Measurements from ENCODE around the gene RPN2. TPM values are rescaled to one million over a fixed set of nuclear protein-coding genes. Genes with fewer than 3 reads are reported as not detected.

Gene RPN2
- polyA plus RNA-seq, 4 donors, result 32.9 to 208 (median 123) TPM

DNA sequence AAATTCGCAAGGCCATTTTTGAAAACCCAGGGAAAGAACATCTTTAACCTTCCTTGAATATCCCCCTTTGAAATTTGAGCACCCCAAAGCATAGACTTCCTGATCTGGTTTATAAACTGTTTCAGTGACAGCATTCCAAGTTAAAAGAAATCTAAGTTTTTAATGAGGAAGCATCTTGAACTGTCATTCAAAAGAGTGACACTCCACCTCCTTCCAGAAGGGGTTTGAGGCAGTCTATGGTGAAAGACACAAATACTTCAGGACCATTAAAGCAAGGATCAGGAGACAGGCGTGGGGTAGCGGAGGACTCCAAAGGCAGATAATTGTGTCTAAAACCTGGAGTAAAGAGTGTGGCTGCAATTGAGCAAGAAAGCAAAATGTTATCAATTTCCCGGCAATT, 81.8 kb downstream of the RPN2 start:
- H3K27me3 ChIP-seq (ENCODE audit: control insufficient read depth in 3 of 3, insufficient read depth in 3 of 3, low read length in 3 of 3), result no peaks in the 10 kb centered on the region
- H3K36me3 ChIP-seq (ENCODE audit: control insufficient read depth in 3 of 3, insufficient read depth in 2 of 3, low read depth in 1 of 3, low read length in 3 of 3), result no peaks in the 10 kb centered on the region
- no peak overlapping the region for H3K4me3 ChIP-seq (ENCODE audit: low read depth in 1 of 3, low read length in 3 of 3)
- FAIRE-seq (no peak), DNase-seq (no peak)
- WGBS, 3 donors, result 80 to 82% (median 82%) methylated on average over 4 of the region's 4 CpGs
- peaks cover 0 to 5% (median 0%) of the 10 kb centered on the region in 3 donors for H3K4me1 ChIP-seq (ENCODE audit: control insufficient read depth in 3 of 3, insufficient read depth in 2 of 3, low read depth in 1 of 3, low read length in 2 of 3)
- H3K9me3 ChIP-seq (ENCODE audit: control insufficient read depth in 2 of 2, insufficient read depth in 1 of 2, low read depth in 1 of 2, low read length in 1 of 2), result no peaks in the 10 kb centered on the region
- no peak overlapping the region for H3K27ac ChIP-seq (ENCODE audit: low read depth in 1 of 3, low read length in 2 of 3)

DNA sequence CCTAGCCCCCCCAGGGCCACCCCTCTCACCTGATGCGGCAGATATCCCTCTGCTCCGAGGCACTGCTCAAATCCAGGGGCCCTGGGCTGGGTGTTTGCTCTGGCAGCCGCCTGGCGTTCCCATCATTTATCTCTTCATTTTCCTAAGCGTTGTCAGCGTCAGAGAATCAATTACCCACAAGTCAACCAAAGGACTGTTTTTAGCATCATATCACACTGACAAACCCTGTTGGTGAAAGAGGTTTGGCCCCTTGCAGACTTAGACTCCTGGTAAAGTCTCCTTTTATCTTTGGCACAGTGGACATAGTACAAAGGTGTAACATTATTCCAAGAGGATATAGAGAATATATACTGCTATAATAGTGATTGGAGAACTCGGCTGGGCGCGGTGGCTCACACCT, 82.6 kb downstream of the RPN2 start, which contains the start of gene GHRH:
TSS of gene GHRH (minus strand) at position 101 of the 400 bp plus-strand sequence. CDS start 4,925 bp downstream, outside the sequence.
- no peak for FAIRE-seq
- no peaks in the 10 kb centered on the region for H3K9me3 ChIP-seq (ENCODE audit: control insufficient read depth in 2 of 2, insufficient read depth in 1 of 2, low read depth in 1 of 2, low read length in 1 of 2)
- H3K27me3 ChIP-seq (ENCODE audit: control insufficient read depth in 3 of 3, insufficient read depth in 3 of 3, low read length in 3 of 3), result no peaks in the 10 kb centered on the region
- H3K4me3 ChIP-seq (ENCODE audit: low read depth in 1 of 3, low read length in 3 of 3), result no peak within 1 kb of the TSS
- 44 to 68% (median 60%) methylated on average over 9 of the region's 9 CpGs for WGBS, 3 donors
- H3K4me1 ChIP-seq (ENCODE audit: control insufficient read depth in 3 of 3, insufficient read depth in 2 of 3, low read depth in 1 of 3, low read length in 2 of 3), result peaks cover 0 to 5% (median 0%) of the 10 kb centered on the region in 3 donors
- DNase-seq, result peak; percentile 20 to 23
- H3K27ac ChIP-seq (ENCODE audit: low read depth in 1 of 3, low read length in 2 of 3), result no peak within 1 kb of the TSS
- H3K36me3 ChIP-seq (ENCODE audit: control insufficient read depth in 3 of 3, insufficient read depth in 2 of 3, low read depth in 1 of 3, low read length in 3 of 3), result no peaks in the 10 kb centered on the region

DNA sequence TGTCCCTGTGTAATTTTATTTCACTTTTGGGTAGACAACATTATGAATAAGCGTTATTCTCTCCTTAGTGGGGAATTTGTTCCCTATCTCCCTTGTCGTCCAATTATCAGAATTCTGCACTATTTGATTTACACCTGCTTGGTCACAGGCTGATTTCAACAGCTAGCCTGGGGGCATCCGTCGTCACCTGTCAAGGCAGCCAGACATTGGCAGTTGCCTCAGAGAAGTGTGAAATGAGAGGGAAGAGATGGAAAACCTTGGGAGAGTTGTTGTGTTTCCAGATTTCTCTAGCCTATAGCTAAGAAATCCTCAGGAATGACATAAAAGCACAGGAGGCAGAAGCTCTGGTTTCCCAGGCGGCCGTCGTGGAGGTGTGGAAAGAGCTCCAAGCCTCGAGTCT, 83.4 kb downstream of the RPN2 start:
- peaks cover 0 to 5% (median 0%) of the 10 kb centered on the region in 3 donors for H3K4me1 ChIP-seq (ENCODE audit: control insufficient read depth in 3 of 3, insufficient read depth in 2 of 3, low read depth in 1 of 3, low read length in 2 of 3)
- WGBS, 3 donors, result 72 to 76% (median 75%) methylated on average over 8 of the region's 8 CpGs
- no peaks in the 10 kb centered on the region for H3K27me3 ChIP-seq (ENCODE audit: control insufficient read depth in 3 of 3, insufficient read depth in 3 of 3, low read length in 3 of 3)
- H3K9me3 ChIP-seq (ENCODE audit: control insufficient read depth in 2 of 2, insufficient read depth in 1 of 2, low read depth in 1 of 2, low read length in 1 of 2), result no peaks in the 10 kb centered on the region
- H3K4me3 ChIP-seq (ENCODE audit: low read depth in 1 of 3, low read length in 3 of 3), result no peak overlapping the region
- no peak overlapping the region for H3K27ac ChIP-seq (ENCODE audit: low read depth in 1 of 3, low read length in 2 of 3)
- FAIRE-seq (no peak), DNase-seq (no peak)
- no peaks in the 10 kb centered on the region for H3K36me3 ChIP-seq (ENCODE audit: control insufficient read depth in 3 of 3, insufficient read depth in 2 of 3, low read depth in 1 of 3, low read length in 3 of 3)

DNA sequence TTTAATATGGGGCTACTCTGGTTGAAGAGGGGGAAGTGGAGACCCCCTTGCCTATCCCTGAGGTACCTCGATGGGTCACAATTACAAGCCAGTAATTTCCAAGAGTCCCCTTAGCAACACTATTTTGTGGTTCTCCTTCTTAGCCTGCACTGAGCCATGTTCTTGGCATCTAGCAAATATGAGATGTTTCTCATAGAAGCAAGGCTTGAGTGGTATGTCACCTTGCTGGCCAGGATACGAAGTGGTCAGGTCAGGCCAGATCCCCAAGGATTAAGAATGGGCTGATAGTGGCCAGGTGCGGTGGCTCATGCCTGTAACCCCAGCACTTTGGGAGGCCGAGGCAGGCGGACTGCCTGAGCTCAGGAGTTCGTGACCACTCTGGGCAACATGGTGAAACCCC, 84.6 kb downstream of the RPN2 start:
- FAIRE-seq (no peak), DNase-seq (no peak)
- no peaks in the 10 kb centered on the region for H3K9me3 ChIP-seq (ENCODE audit: control insufficient read depth in 2 of 2, insufficient read depth in 1 of 2, low read depth in 1 of 2, low read length in 1 of 2)
- H3K4me3 ChIP-seq (ENCODE audit: low read depth in 1 of 3, low read length in 3 of 3), result no peak overlapping the region
- H3K36me3 ChIP-seq (ENCODE audit: control insufficient read depth in 3 of 3, insufficient read depth in 2 of 3, low read depth in 1 of 3, low read length in 3 of 3), result no peaks in the 10 kb centered on the region
- no peak overlapping the region for H3K27ac ChIP-seq (ENCODE audit: low read depth in 1 of 3, low read length in 2 of 3)
- H3K27me3 ChIP-seq (ENCODE audit: control insufficient read depth in 3 of 3, insufficient read depth in 3 of 3, low read length in 3 of 3), result no peaks in the 10 kb centered on the region
- peaks cover 0 to 5% (median 0%) of the 10 kb centered on the region in 3 donors for H3K4me1 ChIP-seq (ENCODE audit: control insufficient read depth in 3 of 3, insufficient read depth in 2 of 3, low read depth in 1 of 3, low read length in 2 of 3)
- 73 to 91% (median 86%) methylated on average over 6 of the region's 6 CpGs for WGBS, 3 donors

DNA sequence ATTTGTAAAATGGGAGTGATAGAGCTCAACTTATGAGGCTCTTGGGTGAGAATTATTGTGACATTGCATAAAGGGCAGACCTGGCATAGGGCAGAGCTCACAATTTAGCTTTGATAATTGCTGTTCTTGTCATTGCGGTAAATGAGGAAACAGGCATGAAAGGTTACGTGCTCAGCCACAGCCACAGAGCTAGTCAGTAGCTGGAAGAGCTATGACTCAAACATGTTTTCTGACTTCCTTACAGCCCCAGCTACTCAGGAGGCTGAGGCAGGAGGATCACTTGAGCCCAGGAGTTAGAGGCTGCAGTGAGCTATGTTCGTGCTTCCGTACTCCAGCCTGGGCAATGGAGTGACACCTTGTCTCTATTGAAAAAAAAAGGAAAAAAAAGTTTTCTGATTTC, 86.0 kb downstream of the RPN2 start:
- no peak for FAIRE-seq
- Histone ChIP-seq H3K36me3 (ENCODE audit: control insufficient read depth in 3 of 3, insufficient read depth in 2 of 3, low read depth in 1 of 3, low read length in 3 of 3) (no peaks in the 10 kb centered on the region), H3K4me1 (ENCODE audit: control insufficient read depth in 3 of 3, insufficient read depth in 2 of 3, low read depth in 1 of 3, low read length in 2 of 3) (no peaks in the 10 kb centered on the region), H3K27ac (ENCODE audit: low read depth in 1 of 3, low read length in 2 of 3) (no peak overlapping the region), H3K9me3 (ENCODE audit: control insufficient read depth in 2 of 2, insufficient read depth in 1 of 2, low read depth in 1 of 2, low read length in 1 of 2) (peaks cover 0 to 10% of the 10 kb centered on the region in 2 donors), H3K27me3 (ENCODE audit: control insufficient read depth in 3 of 3, insufficient read depth in 3 of 3, low read length in 3 of 3) (no peaks in the 10 kb centered on the region), H3K4me3 (ENCODE audit: low read depth in 1 of 3, low read length in 3 of 3) (no peak overlapping the region)
- WGBS, 3 donors, result 82 to 94% (median 86%) methylated on average over 4 of the region's 4 CpGs
- no peak for DNase-seq

DNA sequence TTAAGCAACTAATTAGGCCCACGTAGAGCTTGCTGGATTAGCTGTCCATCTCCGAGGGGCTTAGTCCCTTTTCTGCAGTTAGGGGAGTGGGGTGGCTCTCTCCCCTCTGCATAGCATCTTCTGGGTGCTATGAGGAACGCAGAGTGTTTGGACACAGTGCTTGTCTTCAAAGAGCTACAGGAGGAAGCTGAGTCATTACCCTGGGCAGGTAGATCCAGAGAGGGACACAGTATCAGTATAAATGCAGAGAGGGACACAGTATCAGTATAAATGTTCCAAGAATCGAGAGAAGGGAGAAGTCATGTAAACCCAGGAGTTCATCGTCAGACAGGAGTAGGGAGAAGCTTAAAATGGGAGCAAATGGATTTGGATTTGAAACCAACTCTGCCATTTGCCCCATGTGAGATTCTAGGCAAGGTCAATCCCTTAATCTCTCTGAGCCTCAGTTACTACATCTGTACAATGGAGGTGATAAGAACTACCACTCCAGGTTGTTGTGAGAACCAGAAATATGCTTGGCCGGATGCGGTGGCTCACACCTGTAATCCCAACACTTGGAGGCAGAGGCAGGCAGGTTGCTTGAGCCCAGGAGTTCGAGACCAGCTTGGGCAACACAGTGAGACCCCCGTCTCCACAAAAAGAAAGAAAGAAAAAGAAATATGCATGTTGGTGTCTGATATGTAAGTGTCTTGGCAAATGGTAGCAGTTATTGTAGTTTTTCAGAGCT, 88.0 kb downstream of the RPN2 start:
- 78 to 85% (median 83%) methylated on average over 9 of the region's 9 CpGs for WGBS, 3 donors
- H3K36me3 ChIP-seq (ENCODE audit: control insufficient read depth in 3 of 3, insufficient read depth in 2 of 3, low read depth in 1 of 3, low read length in 3 of 3), result no peaks in the 10 kb centered on the region
- DNase-seq, result no peak
- peaks cover 0 to 15% of the 10 kb centered on the region in 2 donors for H3K9me3 ChIP-seq (ENCODE audit: control insufficient read depth in 2 of 2, insufficient read depth in 1 of 2, low read depth in 1 of 2, low read length in 1 of 2)
- H3K27me3 ChIP-seq (ENCODE audit: control insufficient read depth in 3 of 3, insufficient read depth in 3 of 3, low read length in 3 of 3), result no peaks in the 10 kb centered on the region
- FAIRE-seq, result no peak
- H3K4me3 ChIP-seq (ENCODE audit: low read depth in 1 of 3, low read length in 3 of 3), result no peak overlapping the region
- H3K4me1 ChIP-seq (ENCODE audit: control insufficient read depth in 3 of 3, insufficient read depth in 2 of 3, low read depth in 1 of 3, low read length in 2 of 3), result no peaks in the 10 kb centered on the region
- H3K27ac ChIP-seq (ENCODE audit: low read depth in 1 of 3, low read length in 2 of 3), result no peak overlapping the region

DNA sequence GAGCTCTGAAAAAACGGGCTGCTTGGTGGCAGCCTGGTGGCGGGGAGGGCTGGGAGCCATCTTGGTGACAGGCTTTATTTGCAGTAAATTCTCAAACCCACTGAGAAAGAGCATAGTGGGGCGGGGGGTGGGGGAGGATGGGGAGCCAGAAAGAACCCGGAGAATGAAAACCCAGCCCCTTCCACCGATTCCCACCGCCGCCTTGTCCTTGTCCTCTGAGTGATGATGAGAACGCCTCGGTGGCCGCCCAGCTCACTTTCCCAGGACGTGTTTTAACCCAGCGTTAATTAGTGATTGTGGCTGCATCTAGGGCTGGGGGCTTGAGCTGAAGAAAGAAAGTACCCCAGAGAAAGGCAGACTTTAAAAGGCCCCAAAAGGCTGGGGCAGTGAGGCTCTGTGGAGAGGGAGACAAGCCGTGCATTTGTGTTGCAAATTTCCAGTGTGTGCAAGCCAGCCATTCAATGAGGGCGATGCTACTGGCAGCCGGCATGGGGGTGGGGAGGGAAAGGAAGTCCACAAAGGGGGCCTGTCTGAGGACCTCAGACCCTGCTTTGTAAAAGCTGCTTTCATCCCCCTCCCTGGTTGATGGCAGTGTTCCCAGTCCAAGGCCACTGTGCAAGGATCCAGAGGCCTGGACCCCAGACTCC, 88.7 kb downstream of the RPN2 start:
- Histone ChIP-seq H3K27ac (ENCODE audit: low read depth in 1 of 3, low read length in 2 of 3) (no peak overlapping the region), H3K9me3 (ENCODE audit: control insufficient read depth in 2 of 2, insufficient read depth in 1 of 2, low read depth in 1 of 2, low read length in 1 of 2) (peaks cover 0 to 15% of the 10 kb centered on the region in 2 donors), H3K4me1 (ENCODE audit: control insufficient read depth in 3 of 3, insufficient read depth in 2 of 3, low read depth in 1 of 3, low read length in 2 of 3) (no peaks in the 10 kb centered on the region), H3K4me3 (ENCODE audit: low read depth in 1 of 3, low read length in 3 of 3) (no peak overlapping the region), H3K27me3 (ENCODE audit: control insufficient read depth in 3 of 3, insufficient read depth in 3 of 3, low read length in 3 of 3) (no peaks in the 10 kb centered on the region), H3K36me3 (ENCODE audit: control insufficient read depth in 3 of 3, insufficient read depth in 2 of 3, low read depth in 1 of 3, low read length in 3 of 3) (no peaks in the 10 kb centered on the region)
- WGBS, 3 donors, result 69 to 90% (median 84%) methylated on average over 15 of the region's 15 CpGs
- DNase-seq (no peak), FAIRE-seq (no peak)

DNA sequence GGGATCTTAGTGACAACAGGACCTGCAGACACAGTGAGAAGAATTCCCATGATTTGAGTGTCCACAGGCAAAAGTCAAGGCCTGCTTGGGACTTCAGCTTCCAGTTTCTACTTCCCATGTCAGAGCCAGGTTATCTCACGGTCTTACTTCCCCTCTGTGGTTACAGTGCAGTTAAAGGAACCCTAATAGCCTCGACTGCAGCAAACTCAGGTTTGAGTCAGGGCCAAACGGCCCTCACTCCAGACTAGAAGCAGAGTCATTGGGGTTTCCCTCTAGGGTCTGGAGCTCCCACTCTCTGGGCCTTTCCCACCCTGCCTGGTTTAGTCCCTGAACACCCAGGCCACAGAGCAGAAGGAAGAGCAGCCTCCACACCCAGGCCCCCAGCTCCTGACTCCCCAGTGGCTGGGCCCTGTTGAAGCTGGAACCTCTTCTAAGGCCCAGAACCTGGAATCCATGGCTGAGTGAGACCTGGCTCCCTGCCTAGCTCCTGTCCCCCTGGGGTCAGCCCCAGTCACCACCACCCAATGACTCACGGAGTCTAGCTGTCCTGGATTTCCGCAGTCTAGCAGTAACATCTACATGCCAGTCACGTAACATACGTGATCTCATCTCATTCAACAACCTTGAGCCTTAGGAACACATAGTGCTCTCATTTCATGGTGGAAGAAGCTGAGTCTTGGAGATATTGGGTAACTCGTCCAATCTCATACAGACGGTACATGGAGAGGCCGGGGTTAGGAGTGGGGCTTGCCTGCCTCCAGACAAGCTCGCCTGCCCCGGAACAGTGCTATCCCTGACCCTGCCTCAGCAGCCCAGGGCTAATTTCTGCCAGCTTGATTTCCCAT, 91.7 kb downstream of the RPN2 start:
- Histone ChIP-seq H3K4me1 (ENCODE audit: control insufficient read depth in 3 of 3, insufficient read depth in 2 of 3, low read depth in 1 of 3, low read length in 2 of 3) (peaks cover 0 to 9% (median 0%) of the 10 kb centered on the region in 3 donors), H3K27me3 (ENCODE audit: control insufficient read depth in 3 of 3, insufficient read depth in 3 of 3, low read length in 3 of 3) (no peaks in the 10 kb centered on the region), H3K9me3 (ENCODE audit: control insufficient read depth in 2 of 2, insufficient read depth in 1 of 2, low read depth in 1 of 2, low read length in 1 of 2) (peaks cover 0 to 15% of the 10 kb centered on the region in 2 donors), H3K36me3 (ENCODE audit: control insufficient read depth in 3 of 3, insufficient read depth in 2 of 3, low read depth in 1 of 3, low read length in 3 of 3) (no peaks in the 10 kb centered on the region), H3K27ac (ENCODE audit: low read depth in 1 of 3, low read length in 2 of 3) (peak overlapping the region in 1 of 3 donors; percentile 53), H3K4me3 (ENCODE audit: low read depth in 1 of 3, low read length in 3 of 3) (no peak overlapping the region)
- no peak for DNase-seq
- 85 to 87% (median 86%) methylated on average over 12 of the region's 12 CpGs for WGBS, 3 donors
- no peak for FAIRE-seq

Data from small intestine (tissue), 7 donors.